DOHH2 (cell line): ENCODE measurements around the gene LBP.

Source experiments
- H3F3A ChIP-seq: fragments of 200-600 bp; sonication (generic), shearing (Covaris generic); 2 replicates; pipeline ENCODE4 v1.6.0; 2016; ENCODE audit warnings: antibody characterized with exemption, mild to moderate bottlenecking; ENCODE audit not compliant: control insufficient read depth, insufficient read depth
- H3K27ac ChIP-seq: fragments of 200-600 bp; sonication (generic); 2 replicates; pipeline ENCODE4 v1.5.1; 2014; ENCODE audit warnings: low read depth, mild to moderate bottlenecking, low read length, moderate library complexity
- H3K27me3 ChIP-seq: fragments of 200-600 bp; sonication (generic); 2 replicates; pipeline ENCODE4 v1.6.1; 2014; ENCODE audit warnings: mild to moderate bottlenecking, low read length, mixed read lengths; ENCODE audit not compliant: control insufficient read depth
- H3K36me3 ChIP-seq: fragments of 200-600 bp; sonication (generic); 2 replicates; pipeline ENCODE4 v1.6.1; 2014; ENCODE audit warnings: mild to moderate bottlenecking, low read length, moderate library complexity, mixed read lengths; ENCODE audit not compliant: control insufficient read depth
- H3K4me1 ChIP-seq: fragments of 200-600 bp; sonication (generic); 2 replicates; pipeline ENCODE4 v1.6.1; 2014; ENCODE audit warnings: mild to moderate bottlenecking, low read length, mixed read lengths; ENCODE audit not compliant: control insufficient read depth
- H3K4me2 ChIP-seq: fragments of 200-600 bp; sonication (generic); 2 replicates; pipeline ENCODE4 v1.6.0; 2014; ENCODE audit warnings: mild to moderate bottlenecking, low read length, moderate library complexity
- H3K4me3 ChIP-seq: fragments of 200-600 bp; sonication (generic); 2 replicates; pipeline ENCODE4 v1.5.1; 2014; ENCODE audit warnings: mild to moderate bottlenecking, low read length, mixed read lengths
- H3K79me2 ChIP-seq: fragments of 200-600 bp; sonication (generic); 2 replicates; pipeline ENCODE4 v1.6.1; 2014; ENCODE audit warnings: mild to moderate bottlenecking, low read length, mixed read lengths; ENCODE audit not compliant: control insufficient read depth
- H3K9me2 ChIP-seq: fragments of 200-600 bp; sonication (generic); replicated peaks from 2 replicates; pipeline ENCODE4 v1.6.1; 2014; ENCODE audit warnings: mild to moderate bottlenecking, low read length, mixed read lengths; ENCODE audit not compliant: control insufficient read depth
- H3K9me3 ChIP-seq: fragments of 200-600 bp; sonication (generic); 2 replicates; pipeline ENCODE4 v1.6.1; 2014; ENCODE audit warnings: antibody characterized with exemption, low read length, mixed read lengths; ENCODE audit not compliant: control insufficient read depth, insufficient read depth
- H4K20me1 ChIP-seq: fragments of 200-600 bp; sonication (generic); 2 replicates; pipeline ENCODE4 v1.6.0; 2014; ENCODE audit warnings: low read depth, mild to moderate bottlenecking, antibody characterized with exemption, low read length, moderate library complexity; ENCODE audit not compliant: control insufficient read depth, insufficient read depth
- EZH2phosphoT487 ChIP-seq: fragments of 200-600 bp; sonication (generic); IDR thresholded peaks from 2 replicates; pipeline ENCODE4 v1.6.1; 2017; ENCODE audit warnings: borderline replicate concordance, mild to moderate bottlenecking, antibody characterized with exemption, low read length, moderate library complexity, mixed read lengths
- TF ChIP-seq, protein P1 (sequence below): fragments of 200-600 bp; sonication (generic); IDR thresholded peaks from one replicate; pipeline ENCODE4 v1.5.1; 2014; ENCODE audit warnings: antibody characterized with exemption, mild to moderate bottlenecking, low read depth, low read length; ENCODE audit not compliant: poor library complexity, severe bottlenecking

Gene LBP

DNA sequence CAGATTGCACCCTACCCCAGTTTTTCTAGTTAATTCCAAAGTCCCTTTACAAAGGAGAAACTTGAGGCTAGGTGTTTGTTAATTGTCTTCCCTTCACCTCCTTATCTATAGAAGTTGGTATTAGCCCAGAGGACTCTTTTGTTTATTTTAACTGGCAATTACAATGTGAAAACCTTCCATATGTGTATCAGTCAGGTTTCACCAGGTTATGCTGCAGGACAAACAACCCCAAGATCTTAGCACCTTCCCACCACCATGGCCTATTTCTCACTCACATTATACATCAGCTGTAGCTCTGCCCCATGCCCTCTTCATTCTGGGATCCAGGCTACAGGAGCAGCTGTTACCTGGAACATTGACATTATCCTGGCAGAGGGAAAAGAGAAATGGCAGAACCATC, 57.7 kb downstream of the LBP start:
- no peak for TF ChIP-seq EZH2phosphoT487
- TF ChIP-seq, protein P1, sequence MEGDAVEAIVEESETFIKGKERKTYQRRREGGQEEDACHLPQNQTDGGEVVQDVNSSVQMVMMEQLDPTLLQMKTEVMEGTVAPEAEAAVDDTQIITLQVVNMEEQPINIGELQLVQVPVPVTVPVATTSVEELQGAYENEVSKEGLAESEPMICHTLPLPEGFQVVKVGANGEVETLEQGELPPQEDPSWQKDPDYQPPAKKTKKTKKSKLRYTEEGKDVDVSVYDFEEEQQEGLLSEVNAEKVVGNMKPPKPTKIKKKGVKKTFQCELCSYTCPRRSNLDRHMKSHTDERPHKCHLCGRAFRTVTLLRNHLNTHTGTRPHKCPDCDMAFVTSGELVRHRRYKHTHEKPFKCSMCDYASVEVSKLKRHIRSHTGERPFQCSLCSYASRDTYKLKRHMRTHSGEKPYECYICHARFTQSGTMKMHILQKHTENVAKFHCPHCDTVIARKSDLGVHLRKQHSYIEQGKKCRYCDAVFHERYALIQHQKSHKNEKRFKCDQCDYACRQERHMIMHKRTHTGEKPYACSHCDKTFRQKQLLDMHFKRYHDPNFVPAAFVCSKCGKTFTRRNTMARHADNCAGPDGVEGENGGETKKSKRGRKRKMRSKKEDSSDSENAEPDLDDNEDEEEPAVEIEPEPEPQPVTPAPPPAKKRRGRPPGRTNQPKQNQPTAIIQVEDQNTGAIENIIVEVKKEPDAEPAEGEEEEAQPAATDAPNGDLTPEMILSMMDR = no peak
- Histone ChIP-seq H3K36me3 (peaks cover 9% of the 10 kb centered on the region; the same call in 1 of the 2 replicates), H4K20me1 (no peaks in the 10 kb centered on the region), H3K9me3 (no peaks in the 10 kb centered on the region), H3K9me2 (no peaks in the 10 kb centered on the region), H3F3A (peaks cover 12% of the 10 kb centered on the region; the same call in 1 of the 2 replicates), H3K79me2 (no peaks in the 10 kb centered on the region), H3K4me1 (no peaks in the 10 kb centered on the region), H3K27me3 (no peaks in the 10 kb centered on the region), H3K27ac (no peak overlapping the region), H3K4me3 (no peak overlapping the region), H3K4me2 (no peak overlapping the region)

DNA sequence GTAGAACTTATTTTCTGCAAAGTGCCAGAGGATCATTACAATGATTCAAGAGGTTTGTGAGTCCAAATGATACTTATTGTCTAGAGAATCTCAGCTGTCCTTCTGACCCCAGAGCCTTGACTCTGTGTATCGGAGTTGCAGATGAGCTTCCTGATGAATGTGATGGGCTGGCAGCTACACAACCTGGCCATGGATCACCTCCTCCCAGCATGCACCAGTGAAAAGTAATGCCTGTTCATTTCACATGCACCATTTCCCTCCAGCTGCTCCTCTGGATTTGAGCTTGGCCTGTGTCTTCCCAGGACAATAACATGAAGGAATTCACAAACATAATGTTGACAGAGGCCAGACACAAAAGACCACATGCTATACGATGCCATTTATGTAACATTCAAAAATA, 58.9 kb downstream of the LBP start:
- Histone ChIP-seq H3K27ac (no peak overlapping the region), H3K4me3 (no peak overlapping the region), H3K4me2 (no peak overlapping the region), H3K27me3 (no peaks in the 10 kb centered on the region), H4K20me1 (no peaks in the 10 kb centered on the region), H3K36me3 (peaks cover 15% of the 10 kb centered on the region), H3K79me2 (no peaks in the 10 kb centered on the region), H3K9me2 (no peaks in the 10 kb centered on the region), H3F3A (peaks cover 17% of the 10 kb centered on the region), H3K4me1 (no peaks in the 10 kb centered on the region), H3K9me3 (no peaks in the 10 kb centered on the region)
- TF ChIP-seq EZH2phosphoT487 = no peak
- TF ChIP-seq, protein P1 = no peak

DNA sequence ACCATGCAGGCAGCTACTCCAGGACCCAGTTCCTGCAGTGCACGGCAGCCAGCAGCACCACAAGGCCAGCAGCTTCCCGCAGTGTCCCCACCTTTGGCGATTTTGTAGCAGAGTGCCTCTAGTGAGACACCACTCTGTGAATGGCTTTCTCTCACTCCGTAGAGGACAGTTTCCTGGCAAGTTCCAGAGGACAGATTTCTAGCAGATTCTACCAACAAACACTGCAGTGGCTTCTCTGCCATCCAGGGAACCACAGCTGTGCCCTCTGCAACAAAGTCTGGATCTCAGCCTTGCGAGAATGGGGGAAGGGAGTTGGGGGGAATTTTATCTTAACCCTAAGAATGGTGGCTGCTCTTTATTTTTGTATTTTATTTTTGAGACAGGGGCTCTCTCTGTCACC, 60.2 kb downstream of the LBP start:
- H3K36me3 ChIP-seq = peaks cover 27% of the 10 kb centered on the region
- no peaks in the 10 kb centered on the region for H3K27me3 ChIP-seq
- H4K20me1 ChIP-seq = no peaks in the 10 kb centered on the region
- H3K79me2 ChIP-seq = no peaks in the 10 kb centered on the region
- no peaks in the 10 kb centered on the region for H3K9me3 ChIP-seq
- H3K27ac ChIP-seq = no peak overlapping the region
- H3K4me1 ChIP-seq = no peaks in the 10 kb centered on the region
- H3F3A ChIP-seq = peaks cover 17% of the 10 kb centered on the region
- TF ChIP-seq EZH2phosphoT487 = no peak
- TF ChIP-seq, protein P1 = no peak
- no peak overlapping the region for H3K4me3 ChIP-seq
- no peaks in the 10 kb centered on the region for H3K9me2 ChIP-seq
- no peak overlapping the region for H3K4me2 ChIP-seq
